SK-N-SH treated with all-trans-retinoic acid at 6 μM for 48 hours (cell line): ENCODE data around the gene PTH1R.

Experiments
- ATAC-seq: fragments of 200-7000 bp; cut with Tn5 transposase; 3 replicates; pipeline ENCODE4 v1.9.1; 2020; ENCODE audit warnings: mild to moderate bottlenecking, moderate library complexity
- ARNTL ChIP-seq: fragments of 450-650 bp; formaldehyde crosslinking; IDR thresholded peaks from 2 replicates; pipeline ENCODE4 v1.5.0; 2020; ENCODE audit warnings: low read depth, mild to moderate bottlenecking, moderate library complexity, borderline replicate concordance
- BACH2 ChIP-seq: fragments of 250-450 bp; sonication (Bioruptor Pico); IDR thresholded peaks from 2 replicates; pipeline ENCODE4 v1.9.0; 2021; ENCODE audit warnings: mild to moderate bottlenecking, borderline replicate concordance
- CSDC2 ChIP-seq: fragments of 250-450 bp; sonication (Bioruptor Pico); IDR thresholded peaks from 2 replicates; pipeline ENCODE4 v1.5.0; 2020; ENCODE audit warnings: mild to moderate bottlenecking, moderate library complexity
- ESRRG ChIP-seq: fragments of 250-450 bp; sonication (Bioruptor Pico); IDR thresholded peaks from 2 replicates; pipeline ENCODE4 v1.6.1; 2021; ENCODE audit warnings: mild to moderate bottlenecking
- GLIS3 ChIP-seq: fragments of 250-450 bp; sonication (Bioruptor Pico); IDR thresholded peaks from 2 replicates; pipeline ENCODE4 v1.5.0; 2020; ENCODE audit warnings: mild to moderate bottlenecking, moderate library complexity
- ISL1 ChIP-seq: fragments of 250-450 bp; sonication (Bioruptor Pico); IDR thresholded peaks from 2 replicates; pipeline ENCODE4 v2.1.2; 2022; ENCODE audit warnings: mild to moderate bottlenecking, moderate library complexity
- OSR1 ChIP-seq: fragments of 250-450 bp; sonication (Bioruptor Pico); IDR thresholded peaks from 2 replicates; pipeline ENCODE4 v1.8.0; 2022; ENCODE audit warnings: moderate library complexity, mild to moderate bottlenecking, inconsistent platforms
- PPARA ChIP-seq: fragments of 250-450 bp; sonication (Bioruptor Pico); IDR thresholded peaks from 2 replicates; pipeline ENCODE4 v1.5.0; 2020; ENCODE audit warnings: mild to moderate bottlenecking, borderline replicate concordance
- RARB ChIP-seq: fragments of 250-450 bp; sonication (Bioruptor Pico); IDR thresholded peaks from 2 replicates; pipeline ENCODE4 v1.8.0; 2021; ENCODE audit warnings: mild to moderate bottlenecking, moderate library complexity
- SNAI2 ChIP-seq: fragments of 250-450 bp; sonication (Bioruptor Pico); IDR thresholded peaks from 2 replicates; pipeline ENCODE4 v1.5.0; 2020; ENCODE audit warnings: mild to moderate bottlenecking, moderate library complexity
- TOX ChIP-seq: fragments of 250-450 bp; sonication (Bioruptor Pico); IDR thresholded peaks from 2 replicates; pipeline ENCODE4 v1.8.0; 2021; ENCODE audit warnings: mild to moderate bottlenecking, moderate library complexity, borderline replicate concordance
- ZC3H10 ChIP-seq: fragments of 250-450 bp; sonication (Bioruptor Pico); IDR thresholded peaks from 2 replicates; pipeline ENCODE4 v1.5.1; 2021; ENCODE audit warnings: mild to moderate bottlenecking, moderate library complexity
- ZFP3 ChIP-seq: fragments of 250-450 bp; sonication (Bioruptor Pico); IDR thresholded peaks from 2 replicates; pipeline ENCODE4 v1.5.0; 2020; ENCODE audit warnings: mild to moderate bottlenecking, moderate library complexity
- ZFP30 ChIP-seq: fragments of 450-650 bp; formaldehyde crosslinking; IDR thresholded peaks from 2 replicates; pipeline ENCODE4 v1.5.0; 2022; ENCODE audit warnings: mild to moderate bottlenecking, moderate library complexity
- ZNF565 ChIP-seq: fragments of 450-650 bp; formaldehyde crosslinking; conservative IDR thresholded peaks from 2 replicates; pipeline ENCODE4 v1.5.0; 2020; ENCODE audit warnings: low read depth, mild to moderate bottlenecking, moderate library complexity
- ZNF70 ChIP-seq: fragments of 450-650 bp; formaldehyde crosslinking; IDR thresholded peaks from 2 replicates; pipeline ENCODE4 v1.5.0; 2020; ENCODE audit warnings: mild to moderate bottlenecking, moderate library complexity
- ZNF8 ChIP-seq: fragments of 450-650 bp; formaldehyde crosslinking; IDR thresholded peaks from 2 replicates; pipeline ENCODE4 v1.5.0; 2020; ENCODE audit warnings: mild to moderate bottlenecking, moderate library complexity
- TF ChIP-seq, protein P1 (sequence below): fragments of 250-450 bp; sonication (Bioruptor Pico); IDR thresholded peaks from 2 replicates; pipeline ENCODE4 v1.8.0; 2021; ENCODE audit warnings: low read depth, mild to moderate bottlenecking, moderate library complexity, borderline replicate concordance
- TF ChIP-seq, protein P2 (sequence below): fragments of 250-450 bp; sonication (Bioruptor Pico); IDR thresholded peaks from 2 replicates; pipeline ENCODE4 v1.5.1; 2021; ENCODE audit warnings: mild to moderate bottlenecking, moderate library complexity
- TF ChIP-seq, protein P3 (sequence below): fragments of 250-450 bp; sonication (Bioruptor Pico); IDR thresholded peaks from 2 replicates; pipeline ENCODE4 v1.5.0; 2020; ENCODE audit warnings: mild to moderate bottlenecking, moderate library complexity
- TF ChIP-seq, protein P4 (sequence below): fragments of 250-450 bp; sonication (Bioruptor Pico); IDR thresholded peaks from 2 replicates; pipeline ENCODE4 v1.8.0; 2020; ENCODE audit warnings: mild to moderate bottlenecking, moderate library complexity, borderline replicate concordance
- TF ChIP-seq, protein P5 (sequence below): fragments of 250-450 bp; sonication (Bioruptor Pico); IDR thresholded peaks from 2 replicates; pipeline ENCODE4 v1.5.1; 2020; ENCODE audit warnings: low read depth, mild to moderate bottlenecking, moderate library complexity

Gene PTH1R

DNA sequence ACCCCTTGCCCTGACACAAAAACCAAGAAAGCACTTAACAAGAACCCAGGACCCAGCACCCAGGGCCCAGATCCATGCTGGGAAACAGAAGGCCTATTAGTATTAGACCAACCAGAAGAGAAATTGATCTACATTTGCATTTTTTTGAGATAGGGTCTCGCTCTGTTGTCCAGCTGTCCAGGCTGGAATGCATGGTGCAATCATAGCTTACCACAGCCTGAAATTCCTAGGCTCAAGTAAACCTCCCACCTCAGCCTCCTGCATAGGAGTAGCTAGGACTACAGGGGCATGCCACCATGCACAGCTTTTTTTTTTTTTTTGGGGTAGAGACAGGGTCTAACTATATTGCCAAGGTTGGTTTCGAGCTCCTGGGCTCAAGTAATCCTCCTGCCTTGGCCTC is 72.7 kb downstream of the PTH1R start:
- no peak for ATAC-seq
- TF ChIP-seq, protein P1, sequence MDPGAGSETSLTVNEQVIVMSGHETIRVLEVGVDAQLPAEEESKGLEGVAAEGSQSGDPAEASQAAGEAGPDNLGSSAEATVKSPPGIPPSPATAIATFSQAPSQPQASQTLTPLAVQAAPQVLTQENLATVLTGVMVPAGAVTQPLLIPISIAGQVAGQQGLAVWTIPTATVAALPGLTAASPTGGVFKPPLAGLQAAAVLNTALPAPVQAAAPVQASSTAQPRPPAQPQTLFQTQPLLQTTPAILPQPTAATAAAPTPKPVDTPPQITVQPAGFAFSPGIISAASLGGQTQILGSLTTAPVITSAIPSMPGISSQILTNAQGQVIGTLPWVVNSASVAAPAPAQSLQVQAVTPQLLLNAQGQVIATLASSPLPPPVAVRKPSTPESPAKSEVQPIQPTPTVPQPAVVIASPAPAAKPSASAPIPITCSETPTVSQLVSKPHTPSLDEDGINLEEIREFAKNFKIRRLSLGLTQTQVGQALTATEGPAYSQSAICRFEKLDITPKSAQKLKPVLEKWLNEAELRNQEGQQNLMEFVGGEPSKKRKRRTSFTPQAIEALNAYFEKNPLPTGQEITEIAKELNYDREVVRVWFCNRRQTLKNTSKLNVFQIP (CRISPR knock-in tag) = no peak
- TF ChIP-seq BACH2 (CRISPR knock-in tag) = no peak
- no peak for TF ChIP-seq RARB
- no peak for TF ChIP-seq CSDC2
- no peak for TF ChIP-seq TOX (CRISPR knock-in tag)
- no peak for TF ChIP-seq ZFP30 (CRISPR knock-in tag)
- no peak for TF ChIP-seq ISL1 (CRISPR knock-in tag)
- no peak for TF ChIP-seq ARNTL (CRISPR knock-in tag)
- no peak for TF ChIP-seq PPARA (CRISPR knock-in tag)
- TF ChIP-seq OSR1 (CRISPR knock-in tag) = no peak
- TF ChIP-seq ZNF8 (CRISPR knock-in tag) = no peak
- TF ChIP-seq, protein P2, sequence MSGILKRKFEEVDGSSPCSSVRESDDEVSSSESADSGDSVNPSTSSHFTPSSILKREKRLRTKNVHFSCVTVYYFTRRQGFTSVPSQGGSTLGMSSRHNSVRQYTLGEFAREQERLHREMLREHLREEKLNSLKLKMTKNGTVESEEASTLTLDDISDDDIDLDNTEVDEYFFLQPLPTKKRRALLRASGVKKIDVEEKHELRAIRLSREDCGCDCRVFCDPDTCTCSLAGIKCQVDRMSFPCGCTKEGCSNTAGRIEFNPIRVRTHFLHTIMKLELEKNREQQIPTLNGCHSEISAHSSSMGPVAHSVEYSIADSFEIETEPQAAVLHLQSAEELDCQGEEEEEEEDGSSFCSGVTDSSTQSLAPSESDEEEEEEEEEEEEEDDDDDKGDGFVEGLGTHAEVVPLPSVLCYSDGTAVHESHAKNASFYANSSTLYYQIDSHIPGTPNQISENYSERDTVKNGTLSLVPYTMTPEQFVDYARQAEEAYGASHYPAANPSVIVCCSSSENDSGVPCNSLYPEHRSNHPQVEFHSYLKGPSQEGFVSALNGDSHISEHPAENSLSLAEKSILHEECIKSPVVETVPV (CRISPR knock-in tag) = no peak
- no peak for TF ChIP-seq ZNF70 (CRISPR knock-in tag)
- TF ChIP-seq ZNF565 = no peak

DNA sequence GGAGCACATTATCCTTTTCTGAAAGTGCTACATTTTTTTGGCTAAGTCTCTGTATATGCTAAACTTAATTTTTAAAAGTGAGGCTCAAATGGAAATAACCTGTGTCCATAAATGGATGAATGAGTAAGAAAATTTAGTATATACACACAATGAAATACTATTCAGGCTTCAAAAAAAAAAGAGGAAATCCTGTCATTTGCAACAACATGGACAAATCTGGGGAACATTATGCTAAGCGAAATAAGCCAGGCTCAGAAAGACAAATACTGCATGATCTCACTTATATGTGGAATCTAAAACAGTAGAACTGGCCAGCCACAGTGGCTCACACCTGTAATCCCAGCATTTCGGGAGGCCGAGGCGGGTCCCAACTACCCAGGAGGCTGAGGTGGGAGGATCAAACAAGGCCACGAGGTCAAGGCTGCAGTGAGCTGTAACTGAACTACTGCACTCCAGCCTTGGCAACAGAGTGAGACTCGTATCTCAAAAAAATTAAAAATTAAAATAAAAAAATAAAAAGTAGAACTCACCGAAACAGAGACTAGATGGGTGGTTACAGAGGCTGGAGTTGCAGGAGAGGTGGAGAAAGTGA is 73.2 kb downstream of the PTH1R start:
- ATAC-seq = no peak
- TF ChIP-seq ESRRG (CRISPR knock-in tag) (no peak), OSR1 (CRISPR knock-in tag) (no peak), GLIS3 (CRISPR knock-in tag) (no peak), SNAI2 (CRISPR knock-in tag) (no peak), ZFP3 (CRISPR knock-in tag) (no peak), RARB (no peak), ZC3H10 (no peak), ISL1 (CRISPR knock-in tag) (no peak), PPARA (CRISPR knock-in tag) (no peak), ZNF8 (CRISPR knock-in tag) (no peak), BACH2 (CRISPR knock-in tag) (no peak), ARNTL (CRISPR knock-in tag) (no peak), ZNF565 (no peak)
- TF ChIP-seq, protein P3, sequence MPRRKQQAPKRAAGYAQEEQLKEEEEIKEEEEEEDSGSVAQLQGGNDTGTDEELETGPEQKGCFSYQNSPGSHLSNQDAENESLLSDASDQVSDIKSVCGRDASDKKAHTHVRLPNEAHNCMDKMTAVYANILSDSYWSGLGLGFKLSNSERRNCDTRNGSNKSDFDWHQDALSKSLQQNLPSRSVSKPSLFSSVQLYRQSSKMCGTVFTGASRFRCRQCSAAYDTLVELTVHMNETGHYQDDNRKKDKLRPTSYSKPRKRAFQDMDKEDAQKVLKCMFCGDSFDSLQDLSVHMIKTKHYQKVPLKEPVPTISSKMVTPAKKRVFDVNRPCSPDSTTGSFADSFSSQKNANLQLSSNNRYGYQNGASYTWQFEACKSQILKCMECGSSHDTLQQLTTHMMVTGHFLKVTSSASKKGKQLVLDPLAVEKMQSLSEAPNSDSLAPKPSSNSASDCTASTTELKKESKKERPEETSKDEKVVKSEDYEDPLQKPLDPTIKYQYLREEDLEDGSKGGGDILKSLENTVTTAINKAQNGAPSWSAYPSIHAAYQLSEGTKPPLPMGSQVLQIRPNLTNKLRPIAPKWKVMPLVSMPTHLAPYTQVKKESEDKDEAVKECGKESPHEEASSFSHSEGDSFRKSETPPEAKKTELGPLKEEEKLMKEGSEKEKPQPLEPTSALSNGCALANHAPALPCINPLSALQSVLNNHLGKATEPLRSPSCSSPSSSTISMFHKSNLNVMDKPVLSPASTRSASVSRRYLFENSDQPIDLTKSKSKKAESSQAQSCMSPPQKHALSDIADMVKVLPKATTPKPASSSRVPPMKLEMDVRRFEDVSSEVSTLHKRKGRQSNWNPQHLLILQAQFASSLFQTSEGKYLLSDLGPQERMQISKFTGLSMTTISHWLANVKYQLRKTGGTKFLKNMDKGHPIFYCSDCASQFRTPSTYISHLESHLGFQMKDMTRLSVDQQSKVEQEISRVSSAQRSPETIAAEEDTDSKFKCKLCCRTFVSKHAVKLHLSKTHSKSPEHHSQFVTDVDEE (CRISPR knock-in tag) = no peak
- TF ChIP-seq, protein P4, sequence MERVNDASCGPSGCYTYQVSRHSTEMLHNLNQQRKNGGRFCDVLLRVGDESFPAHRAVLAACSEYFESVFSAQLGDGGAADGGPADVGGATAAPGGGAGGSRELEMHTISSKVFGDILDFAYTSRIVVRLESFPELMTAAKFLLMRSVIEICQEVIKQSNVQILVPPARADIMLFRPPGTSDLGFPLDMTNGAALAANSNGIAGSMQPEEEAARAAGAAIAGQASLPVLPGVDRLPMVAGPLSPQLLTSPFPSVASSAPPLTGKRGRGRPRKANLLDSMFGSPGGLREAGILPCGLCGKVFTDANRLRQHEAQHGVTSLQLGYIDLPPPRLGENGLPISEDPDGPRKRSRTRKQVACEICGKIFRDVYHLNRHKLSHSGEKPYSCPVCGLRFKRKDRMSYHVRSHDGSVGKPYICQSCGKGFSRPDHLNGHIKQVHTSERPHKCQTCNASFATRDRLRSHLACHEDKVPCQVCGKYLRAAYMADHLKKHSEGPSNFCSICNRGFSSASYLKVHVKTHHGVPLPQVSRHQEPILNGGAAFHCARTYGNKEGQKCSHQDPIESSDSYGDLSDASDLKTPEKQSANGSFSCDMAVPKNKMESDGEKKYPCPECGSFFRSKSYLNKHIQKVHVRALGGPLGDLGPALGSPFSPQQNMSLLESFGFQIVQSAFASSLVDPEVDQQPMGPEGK = no peak
- TF ChIP-seq, protein P1 (CRISPR knock-in tag) = no peak
- TF ChIP-seq, protein P5, sequence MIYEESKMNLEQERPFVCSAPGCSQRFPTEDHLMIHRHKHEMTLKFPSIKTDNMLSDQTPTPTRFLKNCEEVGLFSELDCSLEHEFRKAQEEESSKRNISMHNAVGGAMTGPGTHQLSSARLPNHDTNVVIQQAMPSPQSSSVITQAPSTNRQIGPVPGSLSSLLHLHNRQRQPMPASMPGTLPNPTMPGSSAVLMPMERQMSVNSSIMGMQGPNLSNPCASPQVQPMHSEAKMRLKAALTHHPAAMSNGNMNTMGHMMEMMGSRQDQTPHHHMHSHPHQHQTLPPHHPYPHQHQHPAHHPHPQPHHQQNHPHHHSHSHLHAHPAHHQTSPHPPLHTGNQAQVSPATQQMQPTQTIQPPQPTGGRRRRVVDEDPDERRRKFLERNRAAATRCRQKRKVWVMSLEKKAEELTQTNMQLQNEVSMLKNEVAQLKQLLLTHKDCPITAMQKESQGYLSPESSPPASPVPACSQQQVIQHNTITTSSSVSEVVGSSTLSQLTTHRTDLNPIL (CRISPR knock-in tag) = no peak
